D721Med (cell line): ENCODE data around the gene PHLPP2.
"Not testable (repeated sequence)": the region's sequence is repeated elsewhere in the genome, so short reads cannot be mapped to it uniquely, and the experiment has no call there.

Experiments
- DNase-seq: peaks from one replicate; pipeline ENCODE4 v3.0.0; 2011; ENCODE audit warnings: low spot score; ENCODE audit not compliant: insufficient read length
- FAIRE-seq: peaks from 2 replicates; lab custom pipeline; 2011; peaks lifted over from hg19 to GRCh38; lab: Jason Lieb, UNC
- CTCF ChIP-seq: IDR thresholded peaks from 2 replicates; pipeline ENCODE4 v1.5.1; 2012; ENCODE audit warnings: mild to moderate bottlenecking, control low read depth; ENCODE audit not compliant: insufficient read depth; ENCODE audit errors: missing control alignments

PHLPP2 gene

GRCh38 chr16:71700831-71701230 is 23.7 kb downstream of the PHLPP2 start:
- DNase-seq (no peak), FAIRE-seq (no peak)
- no peak for TF ChIP-seq CTCF

GRCh38 chr16:71698491-71698890 is 26.0 kb downstream of the PHLPP2 start:
- no peak for DNase-seq
- no peak for TF ChIP-seq CTCF
- no peak for FAIRE-seq

- FAIRE-seq (no peak), DNase-seq (no peak)
- TF ChIP-seq CTCF, result no peak
Measured at GRCh38 chr16:71693164-71693563, 31.3 kb downstream of the PHLPP2 start.

GRCh38 chr16:71689901-71690300 is 34.6 kb downstream of the PHLPP2 start:
- DNase-seq (no peak), FAIRE-seq (no peak)
- TF ChIP-seq CTCF, result no peak

GRCh38 chr16:71687861-71688260 is 36.6 kb downstream of the PHLPP2 start:
- FAIRE-seq, result no peak
- TF ChIP-seq CTCF, result no peak

GRCh38 chr16:71684280-71684679 is 40.2 kb downstream of the PHLPP2 start:
- not testable (repeated sequence) for FAIRE-seq

More at GRCh38 chr16:71687861-71688260, 36.6 kb downstream of the PHLPP2 start:
- no peak for DNase-seq

GRCh38 chr16:71681360-71681759 is 43.1 kb downstream of the PHLPP2 start:
- no peak for TF ChIP-seq CTCF
- no peak for DNase-seq
- FAIRE-seq, result no peak

More at GRCh38 chr16:71684280-71684679, 40.2 kb downstream of the PHLPP2 start:
- DNase-seq, result not testable (repeated sequence)

- no peak for TF ChIP-seq CTCF
- no peak for FAIRE-seq
- DNase-seq, result no peak
Measured at GRCh38 chr16:71676236-71676635, 48.3 kb downstream of the PHLPP2 start.
